Limb (tissue), 2 donors: ENCODE data around the gene DPH7.
"Not testable (repeated sequence)": the region's sequence is repeated elsewhere in the genome, so short reads cannot be mapped to it uniquely, and the experiment has no call there.

Source experiments
- DNase-seq, 2 donors: peaks; one replicate each; pipeline ENCODE4 v3.0.0-alpha.2; 2016; ENCODE audit errors: extremely low spot score in 2 of 2

DPH7 gene

GRCh38 chr9:137547687-137548543 lies 30.8 kb downstream of the DPH7 start:
- no peak for DNase-seq

GRCh38 chr9:137545123-137545522 lies 33.6 kb downstream of the DPH7 start:
- no peak for DNase-seq

- DNase-seq: no peak
Measured at GRCh38 chr9:137544176-137544760, 34.5 kb downstream of the DPH7 start.

- DNase-seq: no peak
Measured at GRCh38 chr9:137543237-137543963, 35.3 kb downstream of the DPH7 start.

GRCh38 chr9:137542486-137542885 lies 36.2 kb downstream of the DPH7 start:
- DNase-seq: no peak

- no peak for DNase-seq
Measured at GRCh38 chr9:137540536-137540935, 38.2 kb downstream of the DPH7 start.

- DNase-seq: no peak
Measured at GRCh38 chr9:137538058-137538457, 40.7 kb downstream of the DPH7 start.

- not testable (repeated sequence) for DNase-seq
Measured at GRCh38 chr9:137536594-137537131, 42.1 kb downstream of the DPH7 start.

GRCh38 chr9:137535120-137535428 lies 43.7 kb downstream of the DPH7 start:
- DNase-seq: no peak

- DNase-seq: peak in 1 of 2 donors; percentile 64
Measured at GRCh38 chr9:137534256-137535119, 44.2 kb downstream of the DPH7 start.

GRCh38 chr9:137532891-137533468 lies 45.7 kb downstream of the DPH7 start:
- not testable (repeated sequence) for DNase-seq

- DNase-seq: no peak
Measured at GRCh38 chr9:137531099-137531765, 47.5 kb downstream of the DPH7 start.

GRCh38 chr9:137530331-137530730 lies 48.4 kb downstream of the DPH7 start:
- DNase-seq: no peak

GRCh38 chr9:137524981-137525317 lies 53.8 kb downstream of the DPH7 start:
- DNase-seq: no peak

GRCh38 chr9:137524161-137524980 lies 54.4 kb downstream of the DPH7 start:
- no peak for DNase-seq

GRCh38 chr9:137522746-137523455 lies 55.8 kb downstream of the DPH7 start:
- no peak for DNase-seq

GRCh38 chr9:137521405-137521985 lies 57.2 kb downstream of the DPH7 start:
- no peak for DNase-seq

GRCh38 chr9:137520614-137521404 lies 57.9 kb downstream of the DPH7 start:
- DNase-seq: no peak
